ENCODE results near the gene FAT2.

Gene FAT2, protein sequence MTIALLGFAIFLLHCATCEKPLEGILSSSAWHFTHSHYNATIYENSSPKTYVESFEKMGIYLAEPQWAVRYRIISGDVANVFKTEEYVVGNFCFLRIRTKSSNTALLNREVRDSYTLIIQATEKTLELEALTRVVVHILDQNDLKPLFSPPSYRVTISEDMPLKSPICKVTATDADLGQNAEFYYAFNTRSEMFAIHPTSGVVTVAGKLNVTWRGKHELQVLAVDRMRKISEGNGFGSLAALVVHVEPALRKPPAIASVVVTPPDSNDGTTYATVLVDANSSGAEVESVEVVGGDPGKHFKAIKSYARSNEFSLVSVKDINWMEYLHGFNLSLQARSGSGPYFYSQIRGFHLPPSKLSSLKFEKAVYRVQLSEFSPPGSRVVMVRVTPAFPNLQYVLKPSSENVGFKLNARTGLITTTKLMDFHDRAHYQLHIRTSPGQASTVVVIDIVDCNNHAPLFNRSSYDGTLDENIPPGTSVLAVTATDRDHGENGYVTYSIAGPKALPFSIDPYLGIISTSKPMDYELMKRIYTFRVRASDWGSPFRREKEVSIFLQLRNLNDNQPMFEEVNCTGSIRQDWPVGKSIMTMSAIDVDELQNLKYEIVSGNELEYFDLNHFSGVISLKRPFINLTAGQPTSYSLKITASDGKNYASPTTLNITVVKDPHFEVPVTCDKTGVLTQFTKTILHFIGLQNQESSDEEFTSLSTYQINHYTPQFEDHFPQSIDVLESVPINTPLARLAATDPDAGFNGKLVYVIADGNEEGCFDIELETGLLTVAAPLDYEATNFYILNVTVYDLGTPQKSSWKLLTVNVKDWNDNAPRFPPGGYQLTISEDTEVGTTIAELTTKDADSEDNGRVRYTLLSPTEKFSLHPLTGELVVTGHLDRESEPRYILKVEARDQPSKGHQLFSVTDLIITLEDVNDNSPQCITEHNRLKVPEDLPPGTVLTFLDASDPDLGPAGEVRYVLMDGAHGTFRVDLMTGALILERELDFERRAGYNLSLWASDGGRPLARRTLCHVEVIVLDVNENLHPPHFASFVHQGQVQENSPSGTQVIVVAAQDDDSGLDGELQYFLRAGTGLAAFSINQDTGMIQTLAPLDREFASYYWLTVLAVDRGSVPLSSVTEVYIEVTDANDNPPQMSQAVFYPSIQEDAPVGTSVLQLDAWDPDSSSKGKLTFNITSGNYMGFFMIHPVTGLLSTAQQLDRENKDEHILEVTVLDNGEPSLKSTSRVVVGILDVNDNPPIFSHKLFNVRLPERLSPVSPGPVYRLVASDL (N-terminal part only)

DNA sequence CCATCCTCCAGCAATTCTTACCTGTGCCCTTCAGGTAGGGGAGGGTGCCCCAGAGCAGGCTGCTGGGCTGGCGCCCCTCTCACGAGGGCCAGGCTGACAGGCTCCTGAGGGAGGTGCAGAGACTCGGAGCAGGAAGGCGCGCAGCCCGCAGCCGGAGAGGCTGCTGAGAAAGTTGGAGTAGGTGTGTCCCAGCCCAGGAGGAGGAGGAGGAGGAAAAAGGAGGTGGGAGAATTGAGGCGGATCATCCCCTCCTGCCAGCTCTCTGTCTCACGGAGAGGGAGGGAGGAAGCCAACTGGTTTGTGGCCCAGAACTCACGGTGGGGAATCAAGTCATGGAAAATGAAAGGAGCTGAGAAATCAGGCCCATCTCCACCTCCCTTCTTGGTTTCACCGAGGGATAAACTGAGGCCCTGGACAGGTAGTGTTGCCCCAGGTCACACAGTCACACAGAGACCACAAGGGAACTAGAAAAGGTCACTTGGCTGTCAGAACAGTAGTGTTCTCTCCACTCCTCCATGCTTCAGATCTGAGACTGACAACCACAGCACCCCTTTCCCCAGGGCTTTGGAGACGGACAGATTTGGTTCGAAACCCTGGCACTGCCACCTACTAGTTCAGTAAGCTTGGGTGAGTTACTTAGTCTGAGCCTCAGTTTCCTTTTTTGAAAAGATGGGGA, at the start of gene FAT2:
Gene FAT2 (minus strand): TSS at position 188 of the 676 bp plus-strand sequence. CDS start 22,400 bp downstream, outside the sequence.
- no peak for DNase-seq

DNA sequence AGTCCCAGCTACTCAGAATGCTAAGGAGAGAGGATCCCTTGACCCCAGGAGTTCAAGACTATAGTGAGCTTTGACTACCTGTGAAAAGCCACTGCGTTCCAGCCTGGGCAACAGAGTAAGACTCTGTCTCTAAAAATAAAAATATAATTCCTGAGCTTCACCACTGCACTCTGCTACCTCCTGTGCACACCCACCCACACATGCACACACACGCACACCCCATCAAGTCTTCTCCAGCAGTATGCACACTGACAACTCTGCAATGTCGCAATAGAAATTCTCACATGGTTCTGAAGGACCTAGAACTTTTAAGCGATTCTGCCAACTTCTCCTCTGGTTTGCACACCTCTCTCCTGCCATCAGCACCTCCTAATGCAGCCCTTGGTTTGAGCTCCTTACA, 47.5 kb upstream of the FAT2 start:
- DNase-seq = no peak

GRCh38 chr5:151637676-151638075, 46.5 kb upstream of the FAT2 start:
- DNase-seq = no peak

- DNase-seq = no peak
Measured at GRCh38 chr5:151633892-151634291, 42.8 kb upstream of the FAT2 start.

DNA sequence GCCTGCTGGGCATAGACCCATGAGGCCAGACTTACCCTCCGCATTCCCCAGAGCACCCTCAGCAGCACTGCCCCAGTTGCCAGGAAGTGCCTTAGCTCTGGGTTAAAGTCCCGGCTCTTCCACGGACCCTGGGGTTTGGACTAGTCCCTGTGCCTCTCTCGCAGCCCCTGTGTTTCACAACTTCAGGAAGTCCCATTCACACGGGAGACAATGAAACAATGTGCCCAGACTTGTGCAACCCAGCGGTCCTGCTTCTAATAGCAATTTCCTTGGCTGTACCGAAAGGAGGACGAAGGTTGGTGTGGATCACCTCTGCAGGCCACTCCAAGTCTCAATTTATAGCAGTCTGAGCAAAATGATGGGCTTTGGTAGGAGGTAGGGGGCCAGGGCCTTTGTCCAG, 41.8 kb upstream of the FAT2 start:
- no peak for DNase-seq

GRCh38 chr5:151632524-151632923, 41.4 kb upstream of the FAT2 start:
- no peak for DNase-seq

GRCh38 chr5:151631941-151632340, 40.8 kb upstream of the FAT2 start:
- DNase-seq = no peak

DNA sequence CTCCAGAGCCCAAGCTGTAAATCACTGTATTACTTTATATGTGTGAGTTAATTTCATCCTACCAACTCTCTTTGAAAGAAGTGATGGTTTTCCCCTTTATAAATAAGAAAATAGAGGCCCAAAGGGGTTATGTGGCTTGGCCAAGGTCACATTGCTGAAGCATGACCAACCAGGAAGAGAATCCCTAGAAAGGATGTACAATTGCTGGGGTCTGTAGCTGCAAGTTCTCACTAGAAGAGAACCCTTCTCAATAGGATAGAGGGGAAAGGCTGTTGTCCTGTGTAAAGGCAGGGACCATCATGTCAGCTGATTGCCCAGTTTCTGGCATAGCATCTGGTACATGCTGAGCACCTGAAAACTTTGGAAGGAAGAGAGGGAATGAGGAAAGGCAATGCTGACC, 39.0 kb upstream of the FAT2 start:
- DNase-seq = no peak

GRCh38 chr5:151628112-151628823, 37.1 kb upstream of the FAT2 start:
- no peak for DNase-seq

DNA sequence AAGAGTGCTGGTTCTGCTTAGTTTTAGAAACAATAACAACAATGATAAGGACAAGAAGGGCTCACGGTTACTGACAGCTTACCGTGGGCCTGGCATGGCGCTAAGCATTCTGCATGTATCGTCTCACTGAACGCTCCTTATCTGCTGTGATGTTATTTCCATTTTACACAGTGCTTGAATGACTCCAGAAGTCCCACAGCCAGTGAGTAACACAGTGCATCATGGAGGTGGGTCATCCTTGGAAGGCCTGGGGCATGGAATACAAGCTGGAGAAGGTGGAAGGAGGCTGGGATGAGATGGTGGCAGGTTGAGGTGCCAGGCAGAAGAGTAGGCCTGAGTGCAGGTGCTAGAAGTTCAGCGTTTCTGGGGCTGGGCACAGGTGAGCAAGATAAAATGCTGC, 36.5 kb upstream of the FAT2 start:
- DNase-seq = no peak

DNA sequence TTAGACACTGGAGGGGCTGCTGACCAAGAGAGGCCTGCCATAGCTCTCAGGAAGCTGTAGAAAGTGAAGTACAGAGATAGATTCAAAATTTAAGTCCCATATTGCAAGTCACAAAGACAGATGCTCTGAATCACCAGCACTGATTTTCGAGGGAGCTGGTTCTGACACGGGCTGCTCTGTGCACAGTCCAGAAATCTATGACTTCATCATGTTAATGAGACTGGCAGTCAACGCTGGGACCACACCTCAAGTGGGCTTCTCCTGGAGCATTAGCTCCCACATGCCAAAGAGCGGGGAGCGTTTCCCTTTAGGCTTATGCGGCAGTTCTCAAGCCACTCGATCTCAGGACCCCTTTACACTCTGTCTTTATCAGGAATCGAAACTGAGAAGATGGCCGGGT, 34.2 kb upstream of the FAT2 start:
- no peak for DNase-seq

DNA sequence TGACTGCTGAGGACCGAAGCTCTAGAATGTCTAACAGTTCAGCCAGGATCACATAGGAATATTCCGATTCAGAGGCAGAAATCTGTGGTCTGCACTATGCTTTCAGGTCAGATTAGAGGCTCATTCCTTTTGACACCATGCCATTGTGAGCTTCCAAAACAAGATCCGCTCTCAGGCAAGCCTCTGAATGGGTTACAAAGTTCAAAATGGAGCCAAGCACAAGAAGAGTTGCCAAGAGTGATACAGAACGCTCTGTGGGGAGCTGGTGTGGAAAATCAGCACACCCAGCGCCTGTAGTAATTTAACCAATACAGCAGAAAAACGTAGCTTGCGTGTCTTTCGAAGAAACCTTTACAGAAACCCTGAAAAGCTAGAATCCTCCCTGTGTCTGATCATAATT, 33.3 kb upstream of the FAT2 start:
- DNase-seq = no peak

- DNase-seq = no peak
Measured at GRCh38 chr5:151622367-151623088, 31.4 kb upstream of the FAT2 start.

- no peak for DNase-seq
Measured at GRCh38 chr5:151620461-151620840, 29.3 kb upstream of the FAT2 start.

GRCh38 chr5:151619812-151620460, 28.8 kb upstream of the FAT2 start:
- DNase-seq = no peak

- no peak for DNase-seq
Measured at GRCh38 chr5:151618907-151619306, 27.8 kb upstream of the FAT2 start.

GRCh38 chr5:151617841-151618710, 26.9 kb upstream of the FAT2 start:
- no peak for DNase-seq

GRCh38 chr5:151617383-151617840, 26.3 kb upstream of the FAT2 start:
- no peak for DNase-seq

DNA sequence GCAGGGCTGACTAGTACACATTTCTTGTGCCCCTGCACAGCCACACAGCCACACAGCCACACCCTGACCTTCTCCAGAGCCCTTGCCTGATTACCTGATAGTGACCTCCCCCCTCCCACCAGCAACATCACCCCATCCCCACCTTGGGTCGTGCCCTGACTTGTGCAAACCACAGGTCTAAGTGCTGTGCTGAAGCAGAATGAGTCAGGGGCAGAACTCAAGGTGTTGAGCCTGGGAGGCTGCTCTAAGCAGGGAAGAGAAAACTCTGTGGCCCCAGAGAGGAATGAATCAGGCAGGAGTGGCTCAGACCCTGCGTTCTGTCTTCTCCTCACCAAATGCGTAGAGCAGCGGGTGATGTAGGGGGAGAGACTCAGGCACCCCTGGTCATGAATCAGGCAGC, 24.3 kb upstream of the FAT2 start:
- DNase-seq = peak; percentile 42

DNA sequence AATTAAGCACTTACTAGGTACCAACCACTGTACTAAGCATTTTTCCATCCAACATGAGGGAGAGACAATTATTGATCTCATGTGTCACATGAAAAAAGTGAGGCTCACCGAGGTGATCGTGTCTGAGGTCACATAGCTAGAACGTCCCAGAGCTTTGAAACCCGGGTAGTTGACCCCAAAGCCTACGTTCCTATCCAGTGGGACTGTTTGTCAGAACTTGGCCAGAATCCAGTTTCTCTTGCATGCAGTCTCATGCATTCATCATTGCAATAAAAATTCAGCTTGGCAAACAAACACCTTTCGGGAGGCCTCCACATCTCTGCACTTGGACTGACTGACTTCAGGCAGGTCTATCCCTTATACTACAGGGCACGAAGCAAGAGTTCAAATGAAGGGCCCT, 23.4 kb upstream of the FAT2 start:
- no peak for DNase-seq
